HG02763 (cell line): ENCODE measurements around the gene TMED4.
A peak's percentile ranks its signal among the peaks of the same experiment; 100 is the strongest.
"Not testable (repeated sequence)": the region's sequence is repeated elsewhere in the genome, so short reads cannot be mapped to it uniquely, and the experiment has no call there.

Source experiments
- ATAC-seq: cut with Tn5 transposase; IDR thresholded peaks from one replicate; pipeline ENCODE4 v1.9.1; 2021; ENCODE audit warnings: mild to moderate bottlenecking, moderate library complexity; ENCODE audit not compliant: unreplicated experiment

The TMED4 gene

GRCh38 chr7:44569959-44570358, 12.1 kb downstream of the TMED4 start:
- ATAC-seq = no peak

GRCh38 chr7:44568771-44569560, 13.1 kb downstream of the TMED4 start:
- no peak for ATAC-seq

DNA sequence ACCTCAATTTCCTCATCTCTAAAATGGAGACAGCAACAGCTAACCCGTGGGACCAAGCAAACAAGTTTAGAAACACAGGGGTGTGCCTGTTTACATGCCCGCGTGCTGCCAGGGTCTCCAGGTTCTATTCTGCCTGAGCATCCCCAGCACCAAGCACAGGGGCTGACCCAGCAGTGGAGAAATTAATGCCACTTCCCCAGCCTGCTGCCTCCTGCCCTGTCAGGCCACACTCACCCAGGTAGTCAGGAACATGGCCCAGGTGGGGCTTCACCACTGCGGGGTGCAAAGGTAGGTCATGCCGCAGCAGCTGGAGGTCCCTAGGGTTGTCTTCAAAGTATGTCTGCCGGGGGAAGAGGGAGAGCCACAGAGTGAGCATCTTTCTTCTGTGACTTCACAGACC, 14.1 kb downstream of the TMED4 start:
- ATAC-seq = no peak

- no peak for ATAC-seq
These were observed 15.4 kb downstream of the TMED4 start for GRCh38 chr7:44566680-44567079.

- peak; percentile 24 for ATAC-seq
These were observed 16.1 kb downstream of the TMED4 start for GRCh38 chr7:44565795-44566559.

DNA sequence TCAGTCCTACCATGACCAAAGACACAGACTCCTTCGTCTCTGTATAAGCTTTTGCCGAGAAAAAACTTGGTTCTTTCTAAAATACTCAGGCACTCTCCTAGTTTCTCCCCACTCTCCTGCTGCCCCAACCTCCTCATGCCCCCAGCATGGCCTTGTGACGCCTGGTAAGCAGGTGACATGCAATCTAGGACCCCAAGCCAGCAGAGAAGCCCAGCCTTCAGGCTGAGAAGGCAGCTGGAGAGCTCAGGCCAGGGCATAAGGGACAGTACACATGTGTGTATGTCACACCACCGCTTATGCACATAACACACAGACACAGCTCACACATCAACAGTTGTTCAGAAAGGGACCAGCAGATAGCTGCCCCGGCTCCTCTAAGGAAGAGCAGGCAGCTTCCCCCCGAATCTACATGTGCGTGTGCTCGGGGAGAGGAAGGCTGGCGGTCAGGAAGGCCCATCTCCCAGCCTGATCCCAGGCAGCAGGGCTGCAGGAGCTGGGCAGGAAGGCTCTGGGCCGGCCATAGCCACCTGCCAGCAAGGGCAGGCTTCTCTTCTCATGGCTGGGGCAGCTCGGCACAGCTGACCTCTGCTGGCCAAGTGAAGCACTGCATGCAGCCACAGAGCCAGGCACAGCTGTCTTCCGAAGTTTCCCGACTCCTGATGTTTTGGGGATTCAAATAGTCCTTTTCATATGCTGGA, 16.8 kb downstream of the TMED4 start:
- peak; percentile 72 for ATAC-seq

DNA sequence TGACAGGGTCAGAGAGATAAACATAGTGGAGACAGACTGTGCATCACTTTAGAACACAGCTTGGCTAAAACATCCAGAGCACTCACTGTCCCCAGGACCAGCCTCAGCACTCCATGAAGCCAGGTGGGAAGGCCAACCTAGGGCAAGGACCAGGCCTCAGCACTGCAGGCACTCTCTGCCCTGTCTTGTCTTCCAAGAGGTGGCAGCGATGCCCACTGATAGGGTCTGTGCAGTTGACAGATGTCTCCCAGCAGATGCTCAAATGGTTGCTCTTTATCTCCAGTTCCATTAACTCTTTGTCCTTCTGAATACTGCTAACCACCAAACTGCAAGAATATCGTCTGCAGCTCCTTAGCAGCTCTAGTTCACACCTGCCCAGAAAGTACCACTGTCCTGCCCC, 17.4 kb downstream of the TMED4 start:
- ATAC-seq = no peak

- ATAC-seq = no peak
These were observed 18.8 kb downstream of the TMED4 start for GRCh38 chr7:44563171-44563679.

DNA sequence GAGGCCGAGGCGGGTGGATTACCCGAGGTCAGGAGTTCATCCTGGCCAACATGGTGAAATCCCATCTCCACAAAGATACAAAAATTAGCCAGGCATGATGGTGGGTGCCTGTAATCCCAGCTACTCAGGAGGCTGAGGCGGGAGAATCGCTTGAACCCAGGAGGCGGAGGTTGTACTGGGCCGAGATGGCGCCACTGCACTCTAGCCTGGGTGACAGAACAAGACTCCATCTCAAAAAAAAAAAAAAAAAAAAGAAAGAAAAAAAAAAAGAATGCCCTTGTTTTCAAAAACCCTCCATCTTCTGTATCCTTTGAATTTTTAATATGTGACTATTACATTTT, 19.4 kb downstream of the TMED4 start:
- ATAC-seq = not testable (repeated sequence)

DNA sequence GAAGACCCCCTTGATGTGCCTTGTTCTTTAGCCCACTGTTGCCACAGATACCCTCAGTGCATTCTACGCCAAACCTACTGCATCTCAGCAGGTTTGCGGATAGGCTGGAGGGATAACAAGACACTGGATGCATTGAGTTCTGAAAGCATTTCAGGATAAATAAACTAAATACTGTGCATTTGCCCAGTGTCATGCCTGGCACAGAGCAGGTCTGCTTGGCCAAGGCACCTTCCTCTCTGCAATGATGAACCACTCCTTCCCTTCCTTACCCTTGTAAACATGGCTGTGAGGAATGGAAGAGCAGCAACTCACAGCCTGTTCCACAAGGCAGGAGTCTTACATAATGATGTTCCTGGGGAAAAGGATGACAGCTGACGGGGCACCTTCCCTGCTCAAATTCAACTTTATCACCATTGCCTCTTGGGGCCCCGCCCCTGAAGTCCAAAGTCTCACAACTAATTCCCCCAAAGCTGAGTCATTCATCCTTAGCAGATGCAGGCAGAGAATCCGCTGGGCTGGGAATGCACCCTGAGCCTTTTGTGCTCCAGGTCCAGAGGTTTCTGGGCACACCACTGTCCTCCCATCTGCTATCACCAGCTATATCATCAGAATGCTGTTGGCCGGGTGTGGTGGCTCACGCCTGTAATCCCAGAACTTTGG, 19.9 kb downstream of the TMED4 start:
- no peak for ATAC-seq

DNA sequence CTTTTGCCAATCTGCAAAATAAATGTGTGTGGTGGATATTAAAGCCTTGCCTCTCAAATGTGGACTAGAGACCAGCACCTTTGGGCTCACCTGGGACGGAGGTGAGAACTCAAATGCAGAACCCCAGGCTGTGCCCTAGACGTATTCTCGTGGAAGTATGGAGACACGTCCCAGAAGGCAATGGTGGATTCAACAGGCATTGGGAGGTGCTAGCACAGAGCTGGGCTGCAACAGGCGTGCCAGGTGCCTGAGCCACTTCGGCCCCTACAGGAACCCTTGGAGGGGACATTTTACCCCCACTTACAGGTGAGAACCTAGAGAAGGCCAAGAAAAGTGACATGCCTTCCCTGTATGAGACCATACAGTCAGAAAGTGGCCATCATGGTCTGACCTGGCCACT, 20.6 kb downstream of the TMED4 start:
- no peak for ATAC-seq

DNA sequence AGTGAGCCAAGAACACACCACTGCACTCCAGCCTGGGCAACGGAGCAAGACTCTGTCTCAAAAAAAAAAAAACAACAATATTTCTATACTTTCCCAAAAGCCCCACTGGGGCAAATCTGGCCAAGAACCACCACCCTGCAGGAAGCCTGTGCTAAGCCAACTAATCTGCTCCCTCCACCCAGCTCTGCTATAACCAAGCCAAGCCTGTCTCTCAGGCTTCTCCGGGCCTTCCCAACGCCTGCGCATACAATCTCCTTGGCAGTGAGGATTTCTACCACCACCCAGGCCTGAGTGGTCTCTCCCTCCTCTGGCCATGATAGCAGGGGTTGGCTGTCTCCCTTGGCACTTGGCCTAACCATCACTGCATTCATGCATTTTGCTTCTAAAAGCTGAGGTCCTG, 22.5 kb downstream of the TMED4 start:
- ATAC-seq = no peak

- ATAC-seq = no peak
These were observed 24.5 kb downstream of the TMED4 start for GRCh38 chr7:44557485-44557884.

- no peak for ATAC-seq
These were observed 26.7 kb downstream of the TMED4 start for GRCh38 chr7:44555350-44555749.

DNA sequence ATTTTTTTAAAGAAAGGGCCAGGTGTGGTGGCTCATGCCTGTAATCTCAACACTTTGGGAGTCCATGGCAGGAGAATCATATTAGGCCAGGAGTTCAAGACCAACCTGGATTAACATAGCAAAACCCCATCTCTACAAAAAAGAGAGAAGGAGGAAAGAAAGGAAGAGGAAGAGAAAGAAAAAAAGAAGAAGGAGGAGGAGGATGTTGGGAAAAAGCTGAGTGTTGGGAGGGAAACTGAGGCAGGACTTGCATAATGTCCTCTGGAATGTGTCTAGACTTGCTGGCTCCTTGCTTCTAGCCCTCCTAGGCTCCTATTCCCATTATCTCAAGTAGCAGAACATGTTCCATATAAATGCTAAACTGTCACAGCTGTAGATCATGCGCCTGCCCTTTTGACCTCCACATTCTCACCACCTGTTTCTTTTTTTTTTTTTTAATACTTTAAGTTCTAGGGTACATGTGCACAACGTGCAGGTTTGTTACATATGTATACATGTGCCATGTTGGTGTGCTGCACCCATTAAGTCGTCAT, 29.5 kb downstream of the TMED4 start:
- not testable (repeated sequence) for ATAC-seq

DNA sequence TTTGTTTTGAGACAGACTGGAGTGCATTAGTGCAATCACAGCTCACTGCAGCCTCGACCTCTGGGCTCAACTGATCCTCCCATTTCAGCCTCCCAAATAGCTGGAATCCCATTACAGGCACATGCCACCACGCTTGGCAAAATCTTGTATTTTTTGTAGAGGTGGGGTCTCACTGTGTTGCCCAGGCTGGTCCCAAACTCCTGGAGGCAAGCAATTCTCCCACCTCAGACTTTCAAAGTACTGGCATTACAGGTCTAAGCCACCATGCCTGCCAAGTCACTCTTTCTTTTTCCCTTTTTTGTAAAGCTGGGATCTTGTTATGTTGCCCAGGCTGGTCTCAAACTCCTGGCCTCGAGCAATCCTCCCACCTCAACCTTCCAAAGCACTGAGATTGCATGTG, 32.6 kb downstream of the TMED4 start:
- ATAC-seq = no peak

DNA sequence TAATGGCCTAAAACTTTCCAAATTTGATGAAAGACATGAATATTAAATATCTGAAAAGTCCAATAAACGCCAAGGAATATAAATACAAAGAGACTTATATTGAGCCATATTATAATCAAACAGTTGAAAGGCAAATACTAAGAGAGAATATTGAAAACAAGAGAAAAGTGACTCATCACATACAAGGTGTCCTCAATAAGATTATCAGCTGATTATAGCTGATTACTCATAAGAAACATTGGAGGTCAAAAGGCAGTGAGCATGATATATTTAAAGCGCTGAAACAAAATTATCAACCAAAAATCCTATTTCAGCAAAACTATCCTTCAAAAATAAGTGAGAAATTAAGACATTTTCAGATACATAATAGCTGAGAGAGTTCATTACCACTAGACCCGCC, 33.1 kb downstream of the TMED4 start:
- ATAC-seq = no peak

DNA sequence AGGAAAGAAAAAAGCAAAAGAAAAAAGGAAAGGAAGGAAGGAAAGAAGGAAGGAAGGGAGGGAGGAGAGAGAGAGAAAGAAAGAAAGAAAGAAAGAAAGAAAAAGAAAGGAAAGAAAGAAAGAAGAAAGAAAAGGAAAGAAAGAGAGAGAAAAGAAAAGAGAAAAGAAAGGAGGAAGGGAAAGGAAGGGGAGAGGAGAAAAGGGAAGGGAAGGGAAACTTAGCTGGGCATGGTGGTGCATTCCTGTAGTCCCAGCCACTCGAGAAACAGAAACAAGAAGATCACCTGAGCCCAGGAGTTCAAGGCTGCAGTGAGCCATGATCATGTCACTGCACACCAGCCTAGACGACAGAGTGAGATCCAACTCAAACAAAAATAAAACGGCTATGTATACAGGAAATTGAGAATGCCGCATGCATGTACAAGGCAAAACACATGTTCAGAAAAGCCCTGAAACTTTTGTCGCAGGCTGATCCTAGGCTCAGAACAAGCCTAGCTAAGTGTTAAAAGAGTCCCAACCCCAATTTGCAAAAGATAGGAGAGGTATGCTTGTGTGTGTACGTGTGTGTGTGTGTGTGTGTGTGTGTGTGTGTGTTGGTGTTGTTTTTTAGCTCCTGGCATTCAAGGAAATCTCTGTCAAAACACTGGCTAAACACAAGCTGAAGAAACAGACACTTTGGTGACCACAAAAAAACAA, 34.3 kb downstream of the TMED4 start:
- no peak for ATAC-seq

GRCh38 chr7:44541876-44542610, 40.0 kb downstream of the TMED4 start:
- ATAC-seq = no peak
